Naive thymus-derived CD4-positive, alpha-beta T cell (primary cell): ENCODE measurements around the gene SMCO1. TPM values are rescaled to one million over a fixed set of nuclear protein-coding genes. Genes with fewer than 3 reads are reported as not detected.
"Not testable (repeated sequence)": the region's sequence is repeated elsewhere in the genome, so short reads cannot be mapped to it uniquely, and the experiment has no call there.

Experiments
- ATAC-seq: fragments of 150-1000 bp; cut with Tn5 transposase; 2 replicates; pipeline ENCODE4 v1.10.0; 2021; ENCODE audit warnings: mild to moderate bottlenecking, moderate library complexity
- CTCF ChIA-PET: fragments of 350-600 bp; sonication (Branson Sonifier 250); formaldehyde crosslinking; loops from one replicate; lab custom pipeline; 2021; ENCODE audit warnings: antibody characterized with exemption; lab: Charles Lee
- POLR2A ChIA-PET: fragments of 350-600 bp; sonication (Branson Sonifier 250); formaldehyde crosslinking; loops from one replicate; lab custom pipeline; 2021; ENCODE audit warnings: antibody characterized with exemption, inconsistent platforms; lab: Charles Lee
- DNase-seq, 9 donors: peaks; one replicate each; pipeline versions ENCODE4 v3.0.0 to v3.0.0-alpha.2; 2020 to 2022; ENCODE audit warnings: mixed read lengths in 1 of 9
- H3K27ac ChIP-seq: one replicate; pipeline ENCODE4 v1.7.0; 2013; ENCODE audit warnings: mild to moderate bottlenecking, low read depth, low read length, moderate library complexity
- H3K27me3 ChIP-seq, 2 donors: one replicate each; pipeline ENCODE4 v1.7.0; 2013; ENCODE audit warnings: low read length in 2 of 2, mild to moderate bottlenecking in 2 of 2, moderate library complexity in 2 of 2; ENCODE audit not compliant: control insufficient read depth in 2 of 2, insufficient read depth in 2 of 2
- H3K36me3 ChIP-seq, 3 experiments: 1 replicate in 2 of 3; 2 replicates in 1 of 3; pipeline ENCODE4 v1.7.0; 2013; ENCODE audit warnings: low read length in 3 of 3, mild to moderate bottlenecking in 3 of 3, moderate library complexity in 1 of 3; ENCODE audit not compliant: insufficient read depth in 3 of 3, control insufficient read depth in 2 of 3
- H3K4me1 ChIP-seq, 2 donors: one replicate each; pipeline ENCODE4 v1.7.0; 2013; ENCODE audit warnings: low read length in 2 of 2, mild to moderate bottlenecking in 2 of 2, moderate library complexity in 1 of 2; ENCODE audit not compliant: control insufficient read depth in 2 of 2, insufficient read depth in 2 of 2
- H3K4me3 ChIP-seq: 2 replicates; pipeline ENCODE4 v1.7.0; 2013; ENCODE audit warnings: mild to moderate bottlenecking, low read length
- H3K9me3 ChIP-seq, 3 experiments: 1 replicate in 2 of 3; 2 replicates in 1 of 3; pipeline ENCODE4 v1.7.0; 2013; ENCODE audit warnings: low read length in 3 of 3; ENCODE audit not compliant: control insufficient read depth in 2 of 3
- H3K27ac Mint-ChIP-seq, 9 donors: one replicate each; pipeline ENCODE4 v1.8.0; 2020 to 2022; ENCODE audit warnings: mixed read lengths in 9 of 9, mild to moderate bottlenecking in 8 of 9, moderate library complexity in 5 of 9, inconsistent platforms in 2 of 9
- H3K27me3 Mint-ChIP-seq, 5 donors: one replicate each; pipeline ENCODE4 v1.8.0; 2021 to 2022; ENCODE audit warnings: mixed read lengths in 5 of 5, mild to moderate bottlenecking in 1 of 5
- H3K36me3 Mint-ChIP-seq, 5 donors: one replicate each; pipeline ENCODE4 v1.8.0; 2020 to 2022; ENCODE audit warnings: mixed read lengths in 5 of 5, mild to moderate bottlenecking in 3 of 5, inconsistent platforms in 1 of 5
- H3K4me1 Mint-ChIP-seq, 7 donors: one replicate each; pipeline ENCODE4 v1.8.0; 2020 to 2022; ENCODE audit warnings: mixed read lengths in 7 of 7, mild to moderate bottlenecking in 3 of 7, inconsistent platforms in 1 of 7
- H3K4me3 Mint-ChIP-seq, 10 donors: one replicate each; pipeline ENCODE4 v1.8.0; 2020 to 2022; ENCODE audit warnings: mild to moderate bottlenecking in 10 of 10, mixed read lengths in 10 of 10, moderate library complexity in 6 of 10, inconsistent platforms in 2 of 10
- H3K9me3 Mint-ChIP-seq, 11 donors: one replicate each; pipeline ENCODE4 v1.8.0; 2020 to 2022; ENCODE audit warnings: mixed read lengths in 11 of 11, mild to moderate bottlenecking in 4 of 11, inconsistent platforms in 1 of 11, moderate library complexity in 1 of 11
- intact Hi-C, 2 donors: fragments of 100-400 bp; cut with micrococcal nuclease; formaldehyde crosslinking; loops; one replicate each; pipeline ENCODE4 v1.15.1; 2023
- polyA plus RNA-seq, 2 donors: library from polyadenylated mRNA; unstranded; fragments of 300-500 nt; fragmentation: Illumina TruSeq; gene quantifications; one replicate each; pipeline ENCODE4 v1.2.3, GENCODE V29; 2021
- total RNA-seq, 6 experiments: library from RNA in 5 of 6; stranded (reverse) in 5 of 6; gene quantifications; 1 replicate in 5 of 6; 2 replicates in 1 of 6; pipeline ENCODE4 v1.2.3 and lab custom pipeline; 2021 to 2026

SMCO1 gene
- total and polyA plus RNA-seq, 7 experiments from 2014 or later, result not detected

DNA sequence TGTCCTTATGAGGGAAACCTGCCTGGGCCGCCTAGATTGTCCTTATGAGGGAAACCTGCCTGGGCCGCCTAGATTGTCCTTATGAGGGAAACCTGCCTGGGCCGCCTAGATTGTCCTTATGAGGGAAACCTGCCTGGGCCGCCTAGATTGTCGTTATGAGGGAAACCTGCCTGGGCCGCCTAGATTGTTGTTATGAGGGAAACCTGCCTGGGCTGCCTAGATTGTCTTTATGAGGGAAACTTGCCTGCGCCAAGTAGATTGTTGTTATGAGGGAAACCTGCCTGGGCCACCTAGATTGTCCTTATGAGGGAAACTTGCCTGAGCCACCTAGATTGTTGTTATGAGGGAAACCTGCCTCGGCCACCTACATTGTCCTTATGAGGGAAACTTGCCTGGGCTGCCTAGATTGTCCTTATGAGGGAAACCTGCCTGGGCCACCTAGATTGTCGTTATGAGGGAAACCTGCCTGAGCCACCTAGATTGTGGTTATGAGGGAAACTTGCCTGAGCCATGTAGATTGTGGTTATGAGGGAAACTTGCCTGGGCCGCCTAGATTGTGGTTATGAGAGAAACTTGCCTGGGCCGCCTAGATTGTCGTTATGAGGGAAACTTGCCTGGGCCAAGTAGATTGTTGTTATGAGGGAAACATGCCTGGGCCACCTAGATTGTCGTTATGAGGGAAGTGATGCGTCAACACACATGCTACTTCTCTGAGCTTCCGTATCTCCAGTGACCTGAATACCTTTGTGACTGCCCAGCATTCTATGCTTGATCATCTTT is 3.3 kb downstream of the SMCO1 start:
- H3K9me3 Mint-ChIP-seq, result peaks cover under 1 to 29% (median 12%) of the 10 kb centered on the region in 11 donors
- H3K36me3 Mint-ChIP-seq, result peaks cover 0 to 10% (median 0%) of the 10 kb centered on the region in 5 donors
- H3K27me3 ChIP-seq, POLR2A ChIA-PET, H3K4me3 ChIP-seq, ATAC-seq, H3K36me3 ChIP-seq, H3K9me3 ChIP-seq, DNase-seq, intact Hi-C loops, H3K27ac ChIP-seq, H3K4me1 Mint-ChIP-seq, H3K4me1 ChIP-seq, H3K4me3 Mint-ChIP-seq: not testable (repeated sequence)
- peak overlapping the region in 1 of 9 donors; percentile 35 for H3K27ac Mint-ChIP-seq
- H3K27me3 Mint-ChIP-seq, result peaks cover 0 to 16% (median 0%) of the 10 kb centered on the region in 5 donors
- CTCF ChIA-PET, result interaction anchor here (0.7 kb wide), 1 partner anchor 27 kb away, joined by 5 read pairs; no protein-coding TSS in a partner anchor

GRCh38 chr3:196511108-196511507 is 4.0 kb downstream of the SMCO1 start:
- intact Hi-C loops, DNase-seq, H3K27ac Mint-ChIP-seq, ATAC-seq, CTCF ChIA-PET, H3K4me1 ChIP-seq, H3K4me3 Mint-ChIP-seq, H3K4me3 ChIP-seq, H3K27me3 ChIP-seq, H3K27ac ChIP-seq, H3K4me1 Mint-ChIP-seq, H3K36me3 ChIP-seq, POLR2A ChIA-PET, H3K9me3 ChIP-seq: not testable (repeated sequence)
- H3K27me3 Mint-ChIP-seq, result peaks cover 0 to 20% (median 0%) of the 10 kb centered on the region in 5 donors
- H3K9me3 Mint-ChIP-seq, result peaks cover 3 to 31% (median 12%) of the 10 kb centered on the region in 11 donors
- H3K36me3 Mint-ChIP-seq, result peaks cover 0 to 15% (median 0%) of the 10 kb centered on the region in 5 donors

- no peak overlapping the region for H3K27ac Mint-ChIP-seq
- peaks cover 0 to 12% (median 6%) of the 10 kb centered on the region in 7 donors for H3K4me1 Mint-ChIP-seq
- Histone ChIP-seq H3K27ac (no peak overlapping the region), H3K36me3 (peaks cover 0 to 8% (median 0%) of the 10 kb centered on the region in 3 experiments), H3K4me3 (no peak overlapping the region), H3K4me1 (no peaks in the 10 kb centered on the region), H3K9me3 (no peaks in the 10 kb centered on the region), H3K27me3 (no peaks in the 10 kb centered on the region)
- peaks cover 0 to 13% (median 6%) of the 10 kb centered on the region in 11 donors for H3K9me3 Mint-ChIP-seq
- H3K4me3 Mint-ChIP-seq, result no peak overlapping the region
- ChIA-PET CTCF (interaction anchor here (0.5 to 0.6 kb wide), 2 partner anchors 99 to 150 kb away, joined by 3 to 4 read pairs; no protein-coding TSS in a partner anchor), POLR2A (no interaction called here)
- intact Hi-C loops, result no loop called here
- ATAC-seq (no peak), DNase-seq (no peak)
- H3K27me3 Mint-ChIP-seq, result peaks cover 0 to 19% (median 0%) of the 10 kb centered on the region in 5 donors
- peaks cover 0 to 17% (median 0%) of the 10 kb centered on the region in 5 donors for H3K36me3 Mint-ChIP-seq
These were observed 8.5 kb downstream of the SMCO1 start for GRCh38 chr3:196506687-196507086.

DNA sequence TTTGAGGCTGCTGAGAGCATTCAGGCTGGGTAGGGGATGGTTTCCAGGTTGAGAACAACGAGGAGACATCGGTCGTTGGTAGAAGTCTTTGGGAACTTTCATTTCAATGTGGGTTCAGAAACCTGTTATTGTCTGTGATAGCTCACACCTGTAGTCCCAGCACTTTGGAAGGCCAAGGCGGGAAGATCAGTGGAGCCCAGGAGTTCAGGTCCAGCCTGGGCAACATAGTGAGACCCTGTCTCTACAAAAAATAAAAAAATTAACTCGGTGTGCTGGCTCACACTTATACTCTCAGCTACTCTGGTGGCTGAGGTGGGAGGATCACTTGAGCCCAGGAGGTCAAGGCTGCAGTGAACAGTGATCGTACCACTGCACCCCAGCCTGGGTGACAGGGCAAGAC is 10.6 kb downstream of the SMCO1 start:
- Mint-ChIP-seq H3K9me3 (peaks cover 0 to 13% (median 6%) of the 10 kb centered on the region in 11 donors), H3K27me3 (peaks cover 0 to 12% (median 0%) of the 10 kb centered on the region in 5 donors), H3K36me3 (peaks cover 0 to 34% (median 5%) of the 10 kb centered on the region in 5 donors), H3K4me3 (peak overlapping the region; percentile 14 to 100 (median 96)), H3K4me1 (peaks cover 18 to 30% (median 24%) of the 10 kb centered on the region in 7 donors), H3K27ac (peak overlapping the region in 6 of 9 donors; percentile 76 to 96 (median 94))
- Histone ChIP-seq H3K4me1 (peaks cover 9 to 12% of the 10 kb centered on the region in 2 donors), H3K9me3 (no peaks in the 10 kb centered on the region), H3K4me3 (no peak overlapping the region), H3K36me3 (peaks cover 0 to 11% (median 0%) of the 10 kb centered on the region in 3 experiments), H3K27ac (peak overlapping the region; percentile 79), H3K27me3 (no peaks in the 10 kb centered on the region)
- DNase-seq (peak in 1 of 9 donors; percentile 3), ATAC-seq (no peak)
- intact Hi-C loops, result loop anchor here (5.0 kb wide), 4 partner anchors 227 to 422 kb away; partner anchors contain the start of genes TFRC (in 2 of the 2) and SENP5 (in 1 of the 2)
- ChIA-PET POLR2A (interaction anchor here (0.6 to 3.1 kb wide), 8 partner anchors 9 to 1282 kb away, joined by 3 to 8 read pairs (median 4); no protein-coding TSS in a partner anchor), CTCF (no interaction called here)

GRCh38 chr3:196504077-196504398 is 11.1 kb downstream of the SMCO1 start:
- Mint-ChIP-seq H3K27ac (peak overlapping the region; percentile 86 to 97 (median 95)), H3K4me3 (peak overlapping the region; percentile 92 to 100 (median 98)), H3K4me1 (peaks cover 23 to 35% (median 29%) of the 10 kb centered on the region in 7 donors), H3K27me3 (peaks cover 0 to 10% (median 0%) of the 10 kb centered on the region in 5 donors), H3K36me3 (peaks cover 0 to 39% (median 7%) of the 10 kb centered on the region in 5 donors), H3K9me3 (peaks cover 0 to 13% (median 6%) of the 10 kb centered on the region in 11 donors)
- peak overlapping the region; percentile 79 for H3K27ac ChIP-seq
- intact Hi-C loops, result loop anchor here (5.0 kb wide), 4 partner anchors 227 to 422 kb away; partner anchors contain the start of genes TFRC (in 2 of the 2) and SENP5 (in 1 of the 2)
- peak overlapping the region; percentile 94 for H3K4me3 ChIP-seq
- POLR2A ChIA-PET, result interaction anchor here (0.6 to 3.1 kb wide), 7 partner anchors 10 to 918 kb away, joined by 3 to 8 read pairs (median 3); no protein-coding TSS in a partner anchor
- peaks cover 12 to 14% of the 10 kb centered on the region in 2 donors for H3K4me1 ChIP-seq
- H3K27me3 ChIP-seq, ATAC-seq, H3K9me3 ChIP-seq, CTCF ChIA-PET: not testable (repeated sequence)
- DNase-seq, result peak in 1 of 9 donors; percentile 25
- H3K36me3 ChIP-seq, result peaks cover 0 to 12% (median 0%) of the 10 kb centered on the region in 3 experiments
